Stimulated activated CD4-positive, alpha-beta T cell treated with anti-CD3 and anti-CD28 coated beads, Interleukin-2, amount 100 ng/mL, for 24 hours (primary cell): ENCODE data around the gene RERG.
A peak's percentile ranks its signal among the peaks of the same experiment; 100 is the strongest.
"Not testable (repeated sequence)": the region's sequence is repeated elsewhere in the genome, so short reads cannot be mapped to it uniquely, and the experiment has no call there.

Experiments
- DNase-seq, 2 donors: peaks; one replicate each; pipeline ENCODE4 v3.0.0-alpha.2; 2020

Gene RERG

GRCh38 chr12:15220915-15221885 lies at the start of gene RERG:
RERG (minus strand) TSS chr12:15221417; CDS start chr12:15217489, 3,928 bp downstream.
- peak; percentile 81 to 82 for DNase-seq

DNA sequence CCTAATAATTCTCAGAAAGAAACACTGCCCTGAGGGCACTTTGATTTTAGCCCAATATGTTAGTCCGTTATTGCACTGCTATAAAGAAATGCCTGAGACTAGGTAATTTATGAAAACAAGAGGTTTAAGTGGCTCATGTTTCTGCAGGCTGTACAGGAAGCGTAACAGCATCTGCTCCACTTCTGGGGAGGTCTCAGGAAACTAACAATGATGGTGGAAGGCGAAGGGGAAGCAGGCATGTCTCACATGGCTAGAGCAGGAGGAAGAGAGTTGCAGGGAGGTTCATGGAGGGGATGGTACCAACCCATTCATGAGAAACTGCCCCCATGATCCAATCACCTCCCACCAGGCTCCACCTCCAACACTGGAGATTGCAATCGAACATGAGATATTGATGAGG lies 49.4 kb upstream of the RERG start:
- no peak for DNase-seq

GRCh38 chr12:15268927-15269552 lies 47.8 kb upstream of the RERG start:
- DNase-seq, result peak; percentile 23 to 40

DNA sequence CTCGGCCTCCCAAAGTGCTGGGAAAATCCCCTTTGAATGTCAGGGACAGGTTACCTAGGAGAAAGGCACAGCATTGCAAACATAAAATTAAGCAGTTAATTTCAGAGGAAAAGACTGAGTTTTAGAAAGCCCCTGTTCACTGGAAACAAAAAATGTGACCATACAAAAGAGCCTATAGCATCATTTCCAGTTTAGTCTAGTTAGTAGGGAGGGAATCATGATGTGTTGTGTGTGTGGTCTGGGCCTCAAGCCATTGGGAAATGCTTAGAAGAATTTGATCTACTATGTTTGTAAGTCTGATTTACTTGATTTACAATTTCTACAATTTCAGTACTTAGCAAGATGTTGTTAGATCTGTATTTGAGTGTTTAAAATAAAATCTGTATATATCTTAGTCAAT lies 47.1 kb upstream of the RERG start:
- DNase-seq, result no peak

GRCh38 chr12:15265875-15266274 lies 44.7 kb upstream of the RERG start:
- DNase-seq, result no peak

DNA sequence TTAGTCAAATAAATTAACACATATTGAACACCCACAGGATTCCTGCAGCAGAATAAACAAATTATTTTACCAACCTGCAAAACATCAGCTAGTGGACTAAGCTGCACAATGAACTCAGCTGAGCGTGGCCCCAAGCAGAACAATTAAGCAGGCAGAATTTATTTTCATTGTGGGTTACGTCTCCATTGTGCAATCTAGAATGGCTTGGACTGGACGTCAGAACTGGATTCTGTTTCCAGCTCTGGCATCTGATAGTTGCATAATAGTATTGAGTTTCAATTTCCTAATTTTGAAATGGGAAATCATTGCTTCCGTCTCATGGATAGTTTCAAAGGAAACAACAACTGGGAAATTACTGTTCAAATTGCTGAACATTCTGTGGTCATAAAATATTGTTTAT lies 35.5 kb upstream of the RERG start:
- no peak for DNase-seq

GRCh38 chr12:15253990-15254389 lies 32.8 kb upstream of the RERG start:
- DNase-seq, result no peak

GRCh38 chr12:15244926-15245325 lies 23.7 kb upstream of the RERG start:
- no peak for DNase-seq

DNA sequence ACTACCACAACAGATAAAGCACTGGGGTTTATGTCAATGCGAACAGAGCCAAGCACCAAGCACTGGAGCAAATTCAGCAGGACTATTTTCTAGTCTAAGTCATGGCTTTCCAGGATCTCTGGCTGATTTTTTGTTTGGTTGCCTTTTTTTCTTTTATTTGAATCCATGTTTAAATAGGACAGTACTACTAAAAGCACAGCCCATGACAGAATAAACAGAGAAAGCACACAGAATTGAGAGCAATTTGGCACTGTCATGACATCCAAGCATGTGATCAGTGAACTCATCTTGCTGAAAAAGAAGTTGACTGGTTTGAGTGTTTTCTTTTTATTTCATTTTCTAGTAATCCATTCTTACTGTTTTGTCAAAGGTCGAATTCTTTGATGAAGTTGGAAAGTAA lies 23.1 kb upstream of the RERG start:
- DNase-seq, result no peak

DNA sequence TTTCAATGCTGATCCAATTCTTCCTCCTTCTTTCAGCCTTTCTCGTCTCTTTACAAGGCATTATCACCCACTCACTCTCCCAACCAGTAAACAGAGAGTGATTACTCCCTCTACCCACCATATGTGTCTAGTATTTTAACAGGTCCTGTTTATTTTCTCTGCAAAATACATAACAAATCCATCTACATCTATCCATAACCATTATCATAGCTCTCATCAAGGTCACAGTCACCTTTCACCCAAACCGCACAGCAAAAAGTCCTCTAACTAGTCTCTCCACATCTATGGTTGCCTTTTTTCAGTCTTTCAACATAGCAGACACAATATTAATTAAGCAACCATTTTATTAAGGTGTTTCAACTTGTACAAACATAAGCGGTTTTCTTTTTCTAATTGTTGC lies 21.9 kb upstream of the RERG start:
- no peak for DNase-seq

DNA sequence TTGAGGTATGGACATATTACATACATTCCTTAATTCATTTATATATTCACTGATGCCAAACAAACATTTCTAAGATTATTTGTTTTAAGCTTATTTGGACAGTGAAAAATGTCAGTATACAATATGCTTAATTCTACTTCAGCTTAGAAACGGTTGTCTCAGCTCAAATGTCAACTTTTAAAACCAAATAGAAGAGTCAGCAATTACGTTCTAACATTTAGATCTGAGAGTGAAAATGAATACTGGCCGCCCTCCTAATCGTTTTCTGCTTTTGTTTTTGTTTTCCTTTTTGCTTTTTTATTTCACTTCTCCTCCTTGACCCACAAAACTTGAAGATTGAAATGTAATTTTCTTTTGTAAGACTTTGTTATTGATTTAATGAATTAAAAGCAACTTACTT lies 19.7 kb upstream of the RERG start:
- DNase-seq, result no peak

GRCh38 chr12:15234508-15234907 lies 13.3 kb upstream of the RERG start:
- DNase-seq, result no peak

GRCh38 chr12:15234011-15234410 lies 12.8 kb upstream of the RERG start:
- DNase-seq, result no peak

GRCh38 chr12:15232959-15233358 lies 11.7 kb upstream of the RERG start:
- DNase-seq, result no peak

- no peak for DNase-seq
Observed at GRCh38 chr12:15231493-15231892, 10.3 kb upstream of the RERG start.

GRCh38 chr12:15230751-15231150 lies 9.5 kb upstream of the RERG start:
- DNase-seq, result no peak

- DNase-seq, result no peak
Observed at GRCh38 chr12:15230137-15230536, 8.9 kb upstream of the RERG start.

GRCh38 chr12:15227004-15227679 lies 5.9 kb upstream of the RERG start:
- DNase-seq, result peak in 1 of 2 donors; percentile 25

DNA sequence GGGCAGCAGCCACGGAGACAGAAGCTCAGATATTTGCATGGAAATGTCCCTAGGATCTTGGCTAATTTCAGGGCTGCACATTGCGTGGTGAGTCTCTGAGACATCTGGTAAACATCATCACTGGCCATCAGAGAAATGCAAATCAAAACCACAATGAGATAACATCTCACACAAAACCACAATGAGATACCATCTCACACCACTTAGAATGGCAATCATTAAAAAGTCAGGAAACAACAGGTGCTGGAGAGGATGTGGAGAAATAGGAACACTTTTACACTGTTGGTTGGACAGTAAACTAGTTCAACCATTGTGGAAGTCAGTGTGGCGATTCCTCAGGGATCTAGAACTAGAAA lies 4.6 kb upstream of the RERG start:
- not testable (repeated sequence) for DNase-seq

DNA sequence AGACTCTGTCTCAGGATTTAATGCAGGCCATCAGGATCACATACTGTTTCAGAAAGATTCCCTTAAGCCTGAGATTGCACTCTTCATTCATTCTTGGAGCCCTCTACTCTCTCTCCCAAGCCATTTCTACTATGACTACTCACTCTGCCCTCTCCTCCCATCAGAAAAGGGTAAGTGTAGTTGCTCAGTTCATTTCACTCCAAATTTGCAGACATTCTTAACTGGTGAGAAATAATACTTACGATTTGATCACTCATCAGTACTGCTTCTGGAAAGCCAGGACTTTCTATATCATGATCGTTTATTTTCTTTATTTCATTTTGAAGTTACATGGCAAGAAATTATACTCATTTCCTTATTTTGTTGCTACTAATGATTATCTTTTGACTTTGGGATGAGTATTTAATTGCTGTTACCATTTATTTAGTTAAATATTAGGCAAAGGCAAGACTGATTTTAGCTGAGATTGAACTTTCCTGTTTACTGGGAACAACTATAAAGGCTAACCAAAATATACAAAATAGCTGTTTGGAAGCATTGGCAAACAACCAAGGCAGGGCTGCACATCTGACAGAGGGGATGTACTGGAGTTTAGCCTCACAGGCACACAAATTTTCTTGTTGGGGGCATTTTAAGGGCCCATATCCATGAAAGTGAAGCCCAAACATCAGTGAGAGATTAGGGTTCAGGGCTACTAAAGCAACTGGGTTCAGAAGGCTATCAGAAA lies 4.1 kb upstream of the RERG start:
- DNase-seq, result no peak

- DNase-seq, result no peak
Observed at GRCh38 chr12:15222219-15222618, 1.0 kb upstream of the RERG start.

DNA sequence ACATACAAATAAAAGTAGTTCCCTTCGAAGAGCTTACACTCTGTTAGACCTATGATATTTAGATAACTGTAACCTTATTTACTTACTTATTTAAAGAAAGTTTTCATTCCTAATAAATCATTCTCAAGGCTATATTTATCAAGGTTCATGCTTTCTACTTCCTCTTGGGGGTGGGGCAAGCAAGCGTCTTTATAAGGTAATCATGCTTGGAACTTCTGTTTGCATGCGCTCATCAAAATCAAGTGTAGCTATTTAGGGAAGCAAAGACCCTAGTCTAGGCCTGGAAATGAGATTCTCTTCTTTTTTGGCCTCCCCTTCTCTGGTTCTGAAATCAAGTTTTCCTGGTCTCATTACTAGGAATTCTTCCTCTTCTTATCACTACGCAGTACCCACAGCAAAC lies 766 bp downstream of the RERG start:
- DNase-seq, result no peak

DNA sequence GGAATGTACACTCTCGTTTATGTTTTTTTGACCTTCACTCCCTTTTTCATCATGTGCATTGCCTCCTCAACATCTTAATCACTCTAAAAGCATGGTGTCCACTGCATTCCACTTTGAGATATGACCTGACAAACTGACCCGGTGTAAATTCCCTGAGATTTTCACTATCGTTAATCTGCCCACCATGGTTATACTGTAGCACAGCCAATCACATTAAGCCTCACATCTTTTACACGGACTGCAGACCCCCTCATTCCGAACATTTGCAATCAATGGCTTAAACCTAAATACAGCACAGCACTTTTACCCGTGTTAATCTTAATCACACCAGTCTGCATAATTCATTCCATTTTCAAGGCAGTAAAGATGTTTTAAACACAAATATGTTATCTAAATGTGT lies 2.4 kb downstream of the RERG start:
- DNase-seq, result no peak
